ENCODE data around the gene CRHR2.

Gene CRHR2

GRCh38 chr7:30613366-30614325 lies 68.6 kb downstream of the CRHR2 start:
- DNase-seq = no peak

DNA sequence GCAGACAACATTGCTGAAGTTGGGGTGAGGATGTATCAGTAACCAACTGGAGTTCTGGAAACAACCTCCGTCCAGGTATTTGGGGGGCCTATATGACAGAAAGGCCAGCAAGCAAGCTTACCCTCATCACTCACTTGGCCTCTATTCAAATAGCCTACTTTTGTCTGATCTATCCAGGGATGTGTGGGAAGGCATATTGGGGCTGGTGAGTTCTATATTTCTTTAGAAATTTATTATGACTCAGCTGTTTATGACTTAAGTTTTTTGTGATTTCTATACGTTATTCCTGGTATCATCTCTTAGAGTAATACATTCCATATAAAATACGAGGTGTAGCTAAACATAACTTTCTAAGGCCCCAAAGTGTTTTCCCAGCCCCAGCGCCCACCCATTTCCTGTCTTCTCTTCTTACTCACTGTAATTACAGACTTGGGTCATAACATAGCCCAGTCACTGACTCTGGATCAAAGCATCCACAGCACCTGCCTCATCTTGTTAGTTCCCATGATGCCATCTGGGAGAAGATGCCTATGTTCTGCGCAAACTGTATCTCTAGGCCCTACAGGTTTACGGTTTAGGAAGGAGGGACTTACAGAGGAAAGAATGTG lies 69.5 kb downstream of the CRHR2 start:
- no peak for DNase-seq

DNA sequence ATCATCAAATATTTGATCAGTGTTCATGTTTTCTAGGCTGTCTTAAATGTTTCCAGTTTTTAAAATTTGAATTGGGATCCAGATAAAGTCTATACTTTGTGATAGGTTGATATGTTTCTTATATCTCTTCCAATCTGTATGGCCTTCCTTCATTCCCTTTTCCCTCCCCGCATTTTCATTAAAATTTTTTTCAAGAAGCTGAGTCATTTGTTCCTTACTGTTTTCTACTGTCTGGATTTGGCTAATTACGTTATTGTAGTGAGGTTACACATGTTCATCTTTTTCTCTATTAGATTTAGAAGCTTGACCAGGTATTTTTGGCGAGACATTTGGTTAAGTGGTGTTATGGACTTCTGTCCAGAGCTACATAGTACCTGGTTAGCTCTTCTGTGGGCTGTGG lies 76.4 kb downstream of the CRHR2 start:
- DNase-seq = no peak

DNA sequence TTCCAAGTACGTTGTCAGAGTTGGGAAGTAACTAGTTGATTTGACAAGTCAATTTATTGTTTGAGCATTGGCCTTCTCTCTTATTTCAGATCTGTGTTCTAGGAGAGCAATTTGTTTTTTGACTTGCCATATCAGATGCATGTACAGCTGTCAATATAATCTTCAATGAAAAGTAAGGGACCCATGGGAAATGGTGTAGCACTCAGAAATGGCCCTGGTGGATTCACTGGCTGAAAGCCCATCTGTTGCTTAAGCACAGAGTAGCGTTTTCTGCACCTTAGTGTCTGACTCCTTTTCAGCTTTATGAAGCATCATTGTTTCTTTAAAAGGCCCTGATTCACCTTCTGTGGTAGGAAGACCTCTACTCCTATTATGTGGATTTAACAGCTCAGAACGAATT lies 77.4 kb downstream of the CRHR2 start:
- DNase-seq = no peak
